Hepatocyte (in vitro differentiated cells): Measurements from ENCODE around the gene ADGRV1. TPM values are rescaled to one million over a fixed set of nuclear protein-coding genes. Genes with fewer than 3 reads are reported as not detected.
A peak's percentile ranks its signal among the peaks of the same experiment; 100 is the strongest.
"Not testable (repeated sequence)": the region's sequence is repeated elsewhere in the genome, so short reads cannot be mapped to it uniquely, and the experiment has no call there.

Experiments
- DNase-seq: peaks from one replicate; pipeline ENCODE4 v3.0.0-alpha.2; 2016; ENCODE audit warnings: low spot score
- H2AFZ ChIP-seq: fragments of 200-600 bp; sonication (generic); 2 replicates; pipeline ENCODE4 v1.6.0; 2016; ENCODE audit warnings: antibody characterized with exemption, mild to moderate bottlenecking
- H3K27ac ChIP-seq: fragments of 200-600 bp; sonication (generic); 2 replicates; pipeline ENCODE4 v1.5.1; 2016; ENCODE audit warnings: mild to moderate bottlenecking
- H3K27me3 ChIP-seq: fragments of 200-600 bp; sonication (generic); 2 replicates; pipeline ENCODE4 v1.6.1; 2016
- H3K36me3 ChIP-seq: fragments of 200-600 bp; sonication (generic); replicated peaks from 2 replicates; pipeline ENCODE4 v1.5.1; 2016; ENCODE audit warnings: low read depth; ENCODE audit not compliant: insufficient read depth
- H3K4me1 ChIP-seq: fragments of 200-600 bp; sonication (generic); 2 replicates; pipeline ENCODE4 v1.5.1; 2016; ENCODE audit warnings: mild to moderate bottlenecking, moderate library complexity; ENCODE audit not compliant: insufficient read depth
- H3K4me2 ChIP-seq: fragments of 200-600 bp; sonication (generic); 2 replicates; pipeline ENCODE4 v1.6.0; 2016
- H3K4me3 ChIP-seq: fragments of 200-600 bp; sonication (generic); 2 replicates; pipeline ENCODE4 v1.5.1; 2016; ENCODE audit warnings: mild to moderate bottlenecking
- H3K79me2 ChIP-seq: fragments of 200-600 bp; sonication (generic); 2 replicates; pipeline ENCODE4 v1.6.0; 2017; ENCODE audit warnings: mild to moderate bottlenecking
- H3K9me2 ChIP-seq: fragments of 200-600 bp; sonication (generic); replicated peaks from 2 replicates; pipeline ENCODE4 v1.6.0; 2017; ENCODE audit warnings: mild to moderate bottlenecking; ENCODE audit not compliant: insufficient read depth
- H3K9me3 ChIP-seq: fragments of 200-600 bp; sonication (generic); 2 replicates; pipeline ENCODE4 v1.5.1; 2016; ENCODE audit warnings: low read depth, mild to moderate bottlenecking
- H4K20me1 ChIP-seq: fragments of 200-600 bp; sonication (generic); 2 replicates; pipeline ENCODE4 v1.6.0; 2016; ENCODE audit warnings: mild to moderate bottlenecking; ENCODE audit not compliant: insufficient read depth, poor library complexity, severe bottlenecking
- EZH2 ChIP-seq: fragments of 200-600 bp; sonication (generic); IDR thresholded peaks from 2 replicates; pipeline ENCODE4 v1.6.1; 2016; ENCODE audit warnings: antibody characterized with exemption, mild to moderate bottlenecking, borderline replicate concordance
- EZH2phosphoT487 ChIP-seq: fragments of 200-600 bp; sonication (generic); IDR thresholded peaks from one replicate; pipeline ENCODE4 v1.6.1; 2018; ENCODE audit warnings: antibody characterized with exemption, mild to moderate bottlenecking, low read depth, moderate library complexity; ENCODE audit not compliant: unreplicated experiment, severe bottlenecking
- WGBS: methylation state at CpG from one replicate; pipeline ENCODE4 v1.1.6; 2016; ENCODE audit warnings: low lambda C conversion rate; ENCODE audit errors: missing lambda C conversion rate; 5-methylcytosine and 5-hydroxymethylcytosine counted together
- polyA plus RNA-seq: library from polyadenylated mRNA; unstranded; fragments of >200 nt; fragmentation: Nextera tagmentation; extraction: Ambion mirVana; gene quantifications from 2 replicates; pipeline ENCODE4 v1.2.1, GENCODE V29; 2016
- total RNA-seq: library from RNA; depleted of rRNA; stranded (reverse); fragments of >200 nt; gene quantifications from 2 replicates; pipeline ENCODE4 v1.2.3, GENCODE V29; 2014
- TF ChIP-seq, protein P1 (sequence below): fragments of 200-600 bp; sonication (generic); IDR thresholded peaks from 2 replicates; pipeline ENCODE4 v1.5.1; 2016; ENCODE audit warnings: antibody characterized with exemption, mild to moderate bottlenecking; ENCODE audit not compliant: poor library complexity

The ADGRV1 gene
- total and polyA plus RNA-seq, 2 experiments from 2014 or later = 74.9 to 88.3 TPM

DNA sequence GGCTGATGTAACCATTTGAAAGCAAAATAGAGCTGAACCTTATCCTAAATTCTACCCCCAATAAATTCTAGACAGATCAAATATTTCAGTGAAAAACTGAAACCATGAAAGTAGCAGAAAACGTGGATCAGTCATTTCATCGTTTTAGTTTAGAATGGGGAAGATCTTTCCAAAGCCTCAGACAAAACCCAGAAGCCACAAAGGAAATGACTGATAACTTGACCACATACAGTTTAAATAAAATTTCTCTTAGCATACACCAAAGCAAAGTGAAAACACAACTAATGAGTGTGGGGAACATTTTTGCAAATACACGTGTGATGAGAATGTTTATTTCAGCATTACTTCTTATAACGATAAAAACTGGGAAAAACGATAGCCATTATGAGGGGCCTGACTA lies 284.8 kb downstream of the ADGRV1 start:
- no peaks in the 10 kb centered on the region for H4K20me1 ChIP-seq
- H3K4me2 ChIP-seq = no peak overlapping the region
- H3K4me3 ChIP-seq = no peak overlapping the region

DNA sequence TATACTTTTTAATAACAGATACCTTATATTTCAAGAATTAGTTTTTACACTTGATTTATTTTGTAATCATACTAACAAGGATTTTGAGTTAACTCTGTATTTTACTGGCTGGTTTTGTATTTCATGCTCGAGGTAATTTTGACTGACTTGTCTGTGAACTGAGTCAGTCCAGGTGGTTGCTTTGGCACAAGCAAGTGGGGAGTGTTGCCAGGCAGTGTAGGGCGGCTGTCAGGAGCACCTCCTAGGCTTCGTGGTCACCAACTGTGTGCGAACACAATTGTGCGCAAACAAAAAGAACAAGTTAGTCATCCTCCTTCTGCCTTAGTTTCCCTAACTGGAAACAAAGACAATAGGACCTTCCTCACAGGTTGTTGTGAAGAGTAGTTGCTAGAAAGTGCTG lies 286.3 kb downstream of the ADGRV1 start:
- no peak for DNase-seq
- H3K9me3 ChIP-seq = no peaks in the 10 kb centered on the region
- no peak overlapping the region for H2AFZ ChIP-seq
- H3K9me2 ChIP-seq = no peaks in the 10 kb centered on the region
- 70% methylated on average over 5 of the region's 5 CpGs for WGBS
- H3K36me3 ChIP-seq = no peaks in the 10 kb centered on the region
- no peak overlapping the region for H3K4me3 ChIP-seq
- H3K4me2 ChIP-seq = no peak overlapping the region
- no peaks in the 10 kb centered on the region for H3K4me1 ChIP-seq
- TF ChIP-seq EZH2 = no peak
- TF ChIP-seq EZH2phosphoT487 = no peak
- TF ChIP-seq, protein P1, sequence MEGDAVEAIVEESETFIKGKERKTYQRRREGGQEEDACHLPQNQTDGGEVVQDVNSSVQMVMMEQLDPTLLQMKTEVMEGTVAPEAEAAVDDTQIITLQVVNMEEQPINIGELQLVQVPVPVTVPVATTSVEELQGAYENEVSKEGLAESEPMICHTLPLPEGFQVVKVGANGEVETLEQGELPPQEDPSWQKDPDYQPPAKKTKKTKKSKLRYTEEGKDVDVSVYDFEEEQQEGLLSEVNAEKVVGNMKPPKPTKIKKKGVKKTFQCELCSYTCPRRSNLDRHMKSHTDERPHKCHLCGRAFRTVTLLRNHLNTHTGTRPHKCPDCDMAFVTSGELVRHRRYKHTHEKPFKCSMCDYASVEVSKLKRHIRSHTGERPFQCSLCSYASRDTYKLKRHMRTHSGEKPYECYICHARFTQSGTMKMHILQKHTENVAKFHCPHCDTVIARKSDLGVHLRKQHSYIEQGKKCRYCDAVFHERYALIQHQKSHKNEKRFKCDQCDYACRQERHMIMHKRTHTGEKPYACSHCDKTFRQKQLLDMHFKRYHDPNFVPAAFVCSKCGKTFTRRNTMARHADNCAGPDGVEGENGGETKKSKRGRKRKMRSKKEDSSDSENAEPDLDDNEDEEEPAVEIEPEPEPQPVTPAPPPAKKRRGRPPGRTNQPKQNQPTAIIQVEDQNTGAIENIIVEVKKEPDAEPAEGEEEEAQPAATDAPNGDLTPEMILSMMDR = no peak
- H3K27me3 ChIP-seq = no peaks in the 10 kb centered on the region
- no peaks in the 10 kb centered on the region for H4K20me1 ChIP-seq
- no peaks in the 10 kb centered on the region for H3K79me2 ChIP-seq
- no peak overlapping the region for H3K27ac ChIP-seq

More for the DNA sequence above, 284.8 kb downstream of the ADGRV1 start:
- Histone ChIP-seq H3K9me2 (no peaks in the 10 kb centered on the region), H3K27me3 (no peaks in the 10 kb centered on the region), H3K36me3 (no peaks in the 10 kb centered on the region), H3K4me1 (no peaks in the 10 kb centered on the region), H2AFZ (no peak overlapping the region), H3K9me3 (no peaks in the 10 kb centered on the region), H3K79me2 (no peaks in the 10 kb centered on the region), H3K27ac (no peak overlapping the region)
- no peak for DNase-seq
- WGBS = 84% methylated on average over 5 of the region's 5 CpGs
- TF ChIP-seq EZH2phosphoT487 (no peak), EZH2 (no peak)

DNA sequence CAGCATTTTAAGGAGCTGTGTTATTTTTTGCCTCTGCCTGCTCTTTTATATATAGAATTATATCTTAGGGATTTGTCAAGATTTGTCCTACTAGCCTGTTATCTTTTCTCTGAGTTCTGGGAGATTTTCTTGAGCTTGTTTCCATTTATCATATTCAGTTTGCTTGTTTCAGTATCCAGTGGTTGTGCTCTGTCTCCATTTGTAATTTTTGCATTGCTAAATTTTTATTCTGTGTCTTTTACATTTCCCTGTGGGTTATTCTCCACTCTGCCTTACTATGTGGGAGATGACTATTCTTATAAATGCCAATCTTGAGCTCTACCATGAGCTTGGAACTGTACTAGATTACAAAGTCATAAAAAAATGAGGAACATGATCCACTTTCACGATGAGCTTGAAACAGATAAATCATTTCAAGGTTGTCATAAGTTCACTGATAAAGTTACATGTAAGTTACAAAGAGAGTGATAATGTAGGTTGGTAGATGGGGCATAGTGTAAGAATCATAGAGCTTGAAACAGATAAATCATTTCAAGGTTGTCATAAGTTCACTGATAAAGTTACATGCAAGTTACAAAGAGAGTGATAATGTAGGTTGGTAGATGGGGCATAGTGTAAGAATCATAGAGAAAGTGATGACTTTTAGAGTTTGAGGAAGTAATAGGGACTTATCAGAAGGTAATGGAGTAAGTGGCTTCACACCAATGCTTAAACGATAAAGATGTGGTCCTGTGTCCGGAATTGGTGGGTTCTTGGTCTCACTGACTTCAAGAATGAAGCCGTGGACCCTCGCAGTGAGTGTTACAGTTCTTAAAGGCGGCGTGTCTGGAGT lies 287.3 kb downstream of the ADGRV1 start:
- H3K79me2 ChIP-seq = no peaks in the 10 kb centered on the region
- no peaks in the 10 kb centered on the region for H3K27me3 ChIP-seq
- TF ChIP-seq EZH2 (no peak), EZH2phosphoT487 (no peak)
- TF ChIP-seq, protein P1 = no peak
- no peaks in the 10 kb centered on the region for H3K4me1 ChIP-seq
- H3K9me3 ChIP-seq = no peaks in the 10 kb centered on the region
- DNase-seq = no peak
- no peak overlapping the region for H3K4me3 ChIP-seq
- no peaks in the 10 kb centered on the region for H3K9me2 ChIP-seq
- H3K4me2 ChIP-seq = no peak overlapping the region
- peak overlapping the region; percentile 1 for H3K27ac ChIP-seq
- H2AFZ ChIP-seq = no peak overlapping the region
- no peaks in the 10 kb centered on the region for H4K20me1 ChIP-seq
- H3K36me3 ChIP-seq = no peaks in the 10 kb centered on the region
- 93% methylated on average over 7 of the region's 7 CpGs for WGBS

DNA sequence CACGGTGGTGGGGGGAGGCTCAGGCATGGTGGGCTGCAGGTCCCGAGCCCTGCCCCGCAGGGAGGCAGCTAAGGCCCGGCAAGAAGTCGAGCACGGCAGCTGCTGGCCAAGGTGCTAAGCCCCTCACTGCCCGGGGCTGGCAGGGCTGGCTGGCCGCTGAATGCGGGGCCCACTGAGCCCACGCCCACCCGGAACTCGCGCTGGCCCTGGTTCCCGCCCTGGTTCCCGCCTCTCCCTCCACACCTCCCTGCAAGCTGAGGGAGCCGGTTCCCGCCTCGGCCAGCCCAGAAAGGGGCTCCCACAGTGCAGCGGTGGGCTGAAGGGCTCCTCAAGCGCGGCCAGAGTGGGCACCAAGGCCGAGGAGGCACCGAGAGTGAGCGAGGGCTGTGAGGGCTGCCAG lies 289.0 kb downstream of the ADGRV1 start:
- H3K4me3 ChIP-seq, H2AFZ ChIP-seq, H3K36me3 ChIP-seq, DNase-seq, H3K9me3 ChIP-seq, H4K20me1 ChIP-seq, H3K4me2 ChIP-seq, H3K4me1 ChIP-seq, H3K79me2 ChIP-seq, H3K27ac ChIP-seq, H3K27me3 ChIP-seq, H3K9me2 ChIP-seq: not testable (repeated sequence)
- WGBS = 100% methylated on average over 14 of the region's 24 CpGs
